Hepatocyte (in vitro differentiated cells): ENCODE measurements around the gene LSM14A. TPM values are rescaled to one million over a fixed set of nuclear protein-coding genes. Genes with fewer than 3 reads are reported as not detected.

Experiments used
- DNase-seq: peaks from one replicate; pipeline ENCODE4 v3.0.0-alpha.2; 2016; ENCODE audit warnings: low spot score
- H2AFZ ChIP-seq: fragments of 200-600 bp; sonication (generic); 2 replicates; pipeline ENCODE4 v1.6.0; 2016; ENCODE audit warnings: antibody characterized with exemption, mild to moderate bottlenecking
- H3K27ac ChIP-seq: fragments of 200-600 bp; sonication (generic); 2 replicates; pipeline ENCODE4 v1.5.1; 2016; ENCODE audit warnings: mild to moderate bottlenecking
- H3K27me3 ChIP-seq: fragments of 200-600 bp; sonication (generic); 2 replicates; pipeline ENCODE4 v1.6.1; 2016
- H3K36me3 ChIP-seq: fragments of 200-600 bp; sonication (generic); replicated peaks from 2 replicates; pipeline ENCODE4 v1.5.1; 2016; ENCODE audit warnings: low read depth; ENCODE audit not compliant: insufficient read depth
- H3K4me1 ChIP-seq: fragments of 200-600 bp; sonication (generic); 2 replicates; pipeline ENCODE4 v1.5.1; 2016; ENCODE audit warnings: mild to moderate bottlenecking, moderate library complexity; ENCODE audit not compliant: insufficient read depth
- H3K4me2 ChIP-seq: fragments of 200-600 bp; sonication (generic); 2 replicates; pipeline ENCODE4 v1.6.0; 2016
- H3K4me3 ChIP-seq: fragments of 200-600 bp; sonication (generic); 2 replicates; pipeline ENCODE4 v1.5.1; 2016; ENCODE audit warnings: mild to moderate bottlenecking
- H3K79me2 ChIP-seq: fragments of 200-600 bp; sonication (generic); 2 replicates; pipeline ENCODE4 v1.6.0; 2017; ENCODE audit warnings: mild to moderate bottlenecking
- H3K9me2 ChIP-seq: fragments of 200-600 bp; sonication (generic); replicated peaks from 2 replicates; pipeline ENCODE4 v1.6.0; 2017; ENCODE audit warnings: mild to moderate bottlenecking; ENCODE audit not compliant: insufficient read depth
- H3K9me3 ChIP-seq: fragments of 200-600 bp; sonication (generic); 2 replicates; pipeline ENCODE4 v1.5.1; 2016; ENCODE audit warnings: low read depth, mild to moderate bottlenecking
- H4K20me1 ChIP-seq: fragments of 200-600 bp; sonication (generic); 2 replicates; pipeline ENCODE4 v1.6.0; 2016; ENCODE audit warnings: mild to moderate bottlenecking; ENCODE audit not compliant: insufficient read depth, poor library complexity, severe bottlenecking
- CTCF ChIP-seq: fragments of 200-600 bp; sonication (generic); IDR thresholded peaks from 2 replicates; pipeline ENCODE4 v1.5.1; 2016; ENCODE audit warnings: antibody characterized with exemption, mild to moderate bottlenecking; ENCODE audit not compliant: poor library complexity
- EZH2 ChIP-seq: fragments of 200-600 bp; sonication (generic); IDR thresholded peaks from 2 replicates; pipeline ENCODE4 v1.6.1; 2016; ENCODE audit warnings: antibody characterized with exemption, mild to moderate bottlenecking, borderline replicate concordance
- EZH2phosphoT487 ChIP-seq: fragments of 200-600 bp; sonication (generic); IDR thresholded peaks from one replicate; pipeline ENCODE4 v1.6.1; 2018; ENCODE audit warnings: antibody characterized with exemption, mild to moderate bottlenecking, low read depth, moderate library complexity; ENCODE audit not compliant: unreplicated experiment, severe bottlenecking
- WGBS: methylation state at CpG from one replicate; pipeline ENCODE4 v1.1.6; 2016; ENCODE audit warnings: low lambda C conversion rate; ENCODE audit errors: missing lambda C conversion rate; 5-methylcytosine and 5-hydroxymethylcytosine counted together
- polyA plus RNA-seq: library from polyadenylated mRNA; unstranded; fragments of >200 nt; fragmentation: Nextera tagmentation; extraction: Ambion mirVana; gene quantifications from 2 replicates; pipeline ENCODE4 v1.2.1, GENCODE V29; 2016
- total RNA-seq: library from RNA; depleted of rRNA; stranded (reverse); fragments of >200 nt; gene quantifications from 2 replicates; pipeline ENCODE4 v1.2.3, GENCODE V29; 2014

LSM14A gene
- total and polyA plus RNA-seq, 2 experiments from 2014 or later, result 64.7 to 96.5 TPM

GRCh38 chr19:34213283-34213682 lies 41.0 kb downstream of the LSM14A start:
- no peaks in the 10 kb centered on the region for H3K9me3 ChIP-seq
- H3K4me3 ChIP-seq, result no peak overlapping the region
- WGBS, result 93% methylated on average over 2 of the region's 2 CpGs
- no peaks in the 10 kb centered on the region for H3K4me1 ChIP-seq
- H3K36me3 ChIP-seq, result peaks cover 4% of the 10 kb centered on the region
- H2AFZ ChIP-seq, result no peak overlapping the region
- peaks cover 47% of the 10 kb centered on the region for H3K79me2 ChIP-seq
- H3K27me3 ChIP-seq, result no peaks in the 10 kb centered on the region
- H3K9me2 ChIP-seq, result no peaks in the 10 kb centered on the region
- no peaks in the 10 kb centered on the region for H4K20me1 ChIP-seq
- DNase-seq, result no peak
- TF ChIP-seq CTCF, result no peak
- TF ChIP-seq EZH2, result no peak
- TF ChIP-seq EZH2phosphoT487, result no peak
- no peak overlapping the region for H3K27ac ChIP-seq
- H3K4me2 ChIP-seq, result no peak overlapping the region

- TF ChIP-seq EZH2 (no peak), EZH2phosphoT487 (no peak), CTCF (no peak)
- no peaks in the 10 kb centered on the region for H3K9me2 ChIP-seq
- no peak overlapping the region for H3K4me2 ChIP-seq
- no peak overlapping the region for H3K4me3 ChIP-seq
- H3K27ac ChIP-seq, result no peak overlapping the region
- H3K27me3 ChIP-seq, result no peaks in the 10 kb centered on the region
- no peaks in the 10 kb centered on the region for H4K20me1 ChIP-seq
- 100% methylated on average over 4 of the region's 4 CpGs for WGBS
- no peaks in the 10 kb centered on the region for H3K4me1 ChIP-seq
- peaks cover 45% of the 10 kb centered on the region for H3K79me2 ChIP-seq
- no peaks in the 10 kb centered on the region for H3K9me3 ChIP-seq
- peaks cover 1% of the 10 kb centered on the region for H3K36me3 ChIP-seq
- DNase-seq, result no peak
- no peak overlapping the region for H2AFZ ChIP-seq
Measured at GRCh38 chr19:34214040-34214439, 41.7 kb downstream of the LSM14A start.

GRCh38 chr19:34215006-34215665 lies 42.8 kb downstream of the LSM14A start:
- Histone ChIP-seq H3K4me1 (no peaks in the 10 kb centered on the region), H3K79me2 (peaks cover 53% of the 10 kb centered on the region), H3K36me3 (no peaks in the 10 kb centered on the region), H3K9me3 (no peaks in the 10 kb centered on the region), H2AFZ (no peak overlapping the region), H3K4me3 (no peak overlapping the region), H3K27ac (no peak overlapping the region), H3K27me3 (no peaks in the 10 kb centered on the region), H4K20me1 (no peaks in the 10 kb centered on the region), H3K9me2 (no peaks in the 10 kb centered on the region), H3K4me2 (no peak overlapping the region)
- DNase-seq, result no peak
- TF ChIP-seq EZH2 (no peak), EZH2phosphoT487 (no peak), CTCF (no peak)
- 94% methylated on average over 3 of the region's 3 CpGs for WGBS
